Measurements from ENCODE around the gene TP73.

The TP73 gene

GRCh38 chr1:3741566-3742438, 89.5 kb downstream of the TP73 start:
- TF ChIP-seq, protein P1, sequence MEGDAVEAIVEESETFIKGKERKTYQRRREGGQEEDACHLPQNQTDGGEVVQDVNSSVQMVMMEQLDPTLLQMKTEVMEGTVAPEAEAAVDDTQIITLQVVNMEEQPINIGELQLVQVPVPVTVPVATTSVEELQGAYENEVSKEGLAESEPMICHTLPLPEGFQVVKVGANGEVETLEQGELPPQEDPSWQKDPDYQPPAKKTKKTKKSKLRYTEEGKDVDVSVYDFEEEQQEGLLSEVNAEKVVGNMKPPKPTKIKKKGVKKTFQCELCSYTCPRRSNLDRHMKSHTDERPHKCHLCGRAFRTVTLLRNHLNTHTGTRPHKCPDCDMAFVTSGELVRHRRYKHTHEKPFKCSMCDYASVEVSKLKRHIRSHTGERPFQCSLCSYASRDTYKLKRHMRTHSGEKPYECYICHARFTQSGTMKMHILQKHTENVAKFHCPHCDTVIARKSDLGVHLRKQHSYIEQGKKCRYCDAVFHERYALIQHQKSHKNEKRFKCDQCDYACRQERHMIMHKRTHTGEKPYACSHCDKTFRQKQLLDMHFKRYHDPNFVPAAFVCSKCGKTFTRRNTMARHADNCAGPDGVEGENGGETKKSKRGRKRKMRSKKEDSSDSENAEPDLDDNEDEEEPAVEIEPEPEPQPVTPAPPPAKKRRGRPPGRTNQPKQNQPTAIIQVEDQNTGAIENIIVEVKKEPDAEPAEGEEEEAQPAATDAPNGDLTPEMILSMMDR (IDR thresholded peaks at IDR 0.05; ENCODE audit: low read depth, low read length), result no peak
- DNase-seq (ENCODE audit: extremely low read depth, low read depth), result no peak

DNA sequence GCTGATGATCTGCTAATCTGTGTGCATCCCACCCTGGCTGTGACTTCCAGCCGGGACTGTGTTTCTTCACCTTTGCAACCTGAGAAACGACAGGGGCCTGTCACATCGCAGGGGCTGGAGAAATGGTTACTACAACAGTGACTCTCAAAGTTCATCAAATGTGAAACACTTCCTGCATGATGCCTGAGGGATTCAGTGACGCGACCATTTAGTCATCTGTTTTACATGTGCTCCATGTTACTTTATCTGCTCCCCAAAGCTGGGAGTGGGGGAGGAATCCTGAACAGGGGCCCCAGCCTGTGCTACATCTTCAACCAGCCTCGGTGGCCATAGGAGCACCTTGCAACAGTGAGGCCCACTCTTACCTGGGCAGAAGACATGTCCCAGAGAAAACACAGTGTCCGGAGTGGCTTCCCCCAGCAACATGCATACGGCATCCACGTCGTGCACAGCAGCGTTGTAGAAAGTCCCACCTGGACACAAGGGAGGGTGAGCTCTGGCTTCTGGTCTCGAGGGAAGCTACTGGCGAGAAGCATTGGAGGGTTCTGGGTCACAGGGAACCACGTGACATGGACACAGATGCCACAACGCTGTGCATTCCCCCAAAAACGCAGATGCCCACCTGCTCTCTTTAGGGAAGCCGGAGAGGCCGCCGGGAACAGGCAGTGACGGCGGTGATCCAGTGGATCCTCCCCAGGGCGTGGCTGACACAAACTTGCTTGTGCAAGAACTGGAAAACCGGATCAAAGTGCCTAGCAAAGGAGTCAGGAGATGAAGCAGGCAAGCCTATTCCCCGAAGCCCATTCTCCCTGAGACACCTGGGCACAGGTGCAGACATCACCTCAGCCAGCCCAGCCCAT, 90.4 kb downstream of the TP73 start:
- DNase-seq (ENCODE audit: extremely low read depth, low read depth), result no peak
- TF ChIP-seq, protein P1 (IDR thresholded peaks at IDR 0.05; ENCODE audit: low read depth, low read length), result no peak

- TF ChIP-seq, protein P1 (IDR thresholded peaks at IDR 0.05; ENCODE audit: low read depth, low read length), result no peak
- DNase-seq (ENCODE audit: extremely low read depth, low read depth), result no peak
Measured at GRCh38 chr1:3743421-3743820, 91.1 kb downstream of the TP73 start.

DNA sequence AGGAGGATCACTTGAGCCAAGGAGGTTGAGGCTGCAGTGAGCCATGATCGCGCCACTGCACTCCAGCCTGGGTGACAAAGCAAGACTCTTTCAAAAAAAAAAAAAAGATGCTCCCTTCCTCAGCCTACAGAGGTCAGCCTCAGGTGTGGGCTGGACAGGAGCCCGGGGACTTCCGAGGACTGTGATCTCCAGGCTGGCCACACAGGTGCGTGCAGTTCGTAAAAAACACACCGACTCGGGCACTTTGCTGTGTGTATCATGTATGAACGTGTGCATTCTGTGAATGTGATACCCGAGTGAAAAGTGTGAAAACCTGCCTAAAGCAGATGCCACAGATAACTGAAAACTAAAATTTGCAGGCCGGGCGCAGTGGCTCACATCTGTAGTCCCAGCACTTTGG, 91.5 kb downstream of the TP73 start:
- TF ChIP-seq, protein P1 (IDR thresholded peaks at IDR 0.05; ENCODE audit: low read depth, low read length), result no peak
- no peak for DNase-seq (ENCODE audit: extremely low read depth, low read depth)

- no peak for DNase-seq (ENCODE audit: extremely low read depth, low read depth)
- TF ChIP-seq, protein P1 (IDR thresholded peaks at IDR 0.05; ENCODE audit: low read depth, low read length), result no peak
Measured at GRCh38 chr1:3744646-3745045, 92.3 kb downstream of the TP73 start.

DNA sequence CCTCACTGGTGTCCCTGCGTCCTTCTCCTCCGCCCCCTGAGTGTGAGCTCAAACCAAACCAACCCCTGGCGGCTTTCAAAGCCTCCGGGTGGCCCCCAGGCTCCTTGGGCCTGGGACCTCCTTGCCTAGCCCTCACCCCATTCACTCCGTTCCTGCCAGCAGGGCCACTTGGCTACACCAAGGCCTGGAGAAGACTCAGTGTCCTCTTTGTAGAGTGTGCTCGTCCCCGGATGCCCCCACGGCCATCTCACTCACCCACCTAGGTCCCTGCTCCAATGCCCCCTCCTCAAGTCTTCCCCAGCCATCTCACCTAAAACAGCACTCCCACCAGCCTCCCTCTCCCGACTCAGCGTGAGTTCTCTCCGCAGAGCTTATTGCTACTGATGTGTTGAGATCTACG, 92.8 kb downstream of the TP73 start:
- TF ChIP-seq, protein P1 (IDR thresholded peaks at IDR 0.05; ENCODE audit: low read depth, low read length), result no peak
- no peak for DNase-seq (ENCODE audit: extremely low read depth, low read depth)
